D721Med (cell line): ENCODE measurements around the gene PIK3CG.
A peak's percentile ranks its signal among the peaks of the same experiment; 100 is the strongest.
"Not testable (repeated sequence)": the region's sequence is repeated elsewhere in the genome, so short reads cannot be mapped to it uniquely, and the experiment has no call there.

Experiments used
- DNase-seq: peaks from one replicate; pipeline ENCODE4 v3.0.0; 2011; ENCODE audit warnings: low spot score; ENCODE audit not compliant: insufficient read length
- FAIRE-seq: peaks from 2 replicates; lab custom pipeline; 2011; peaks lifted over from hg19 to GRCh38; lab: Jason Lieb, UNC
- CTCF ChIP-seq: IDR thresholded peaks from 2 replicates; pipeline ENCODE4 v1.5.1; 2012; ENCODE audit warnings: mild to moderate bottlenecking, control low read depth; ENCODE audit not compliant: insufficient read depth; ENCODE audit errors: missing control alignments

PIK3CG gene

GRCh38 chr7:106926892-106927291, 61.8 kb downstream of the PIK3CG start:
- FAIRE-seq, result no peak

GRCh38 chr7:106927536-106927935, 62.5 kb downstream of the PIK3CG start:
- FAIRE-seq (no peak), DNase-seq (no peak)
- TF ChIP-seq CTCF, result no peak

More at GRCh38 chr7:106926892-106927291, 61.8 kb downstream of the PIK3CG start:
- no peak for TF ChIP-seq CTCF
- DNase-seq, result no peak

GRCh38 chr7:106929616-106930015, 64.5 kb downstream of the PIK3CG start:
- FAIRE-seq, DNase-seq: not testable (repeated sequence)

- FAIRE-seq, result no peak
- no peak for TF ChIP-seq CTCF
- no peak for DNase-seq
Observed at GRCh38 chr7:106936236-106936635, 71.2 kb downstream of the PIK3CG start.

GRCh38 chr7:106938122-106938521, 73.0 kb downstream of the PIK3CG start:
- FAIRE-seq, DNase-seq: not testable (repeated sequence)

- FAIRE-seq (no peak), DNase-seq (no peak)
- no peak for TF ChIP-seq CTCF
Observed at GRCh38 chr7:106938803-106939202, 73.7 kb downstream of the PIK3CG start.

- FAIRE-seq (no peak), DNase-seq (no peak)
- TF ChIP-seq CTCF, result no peak
Observed at GRCh38 chr7:106944035-106944665, 79.1 kb downstream of the PIK3CG start.

- FAIRE-seq (no peak), DNase-seq (peak; percentile 49)
Observed at GRCh38 chr7:106947244-106947728, 82.2 kb downstream of the PIK3CG start.

More at GRCh38 chr7:106947244-106947728, 82.2 kb downstream of the PIK3CG start:
- peak; percentile 60 for TF ChIP-seq CTCF
